GM12878 (cell line): Measurements from ENCODE around the gene TXLNG. TPM values are rescaled to one million over a fixed set of nuclear protein-coding genes. Genes with fewer than 3 reads are reported as not detected.

Source experiments
- ATAC-seq: fragments of 200-7000 bp; cut with Tn5 transposase; 3 replicates; pipeline ENCODE4 v1.9.1; 2020; ENCODE audit warnings: mild to moderate bottlenecking, moderate library complexity
- BruUV-seq: library from RNA; stranded (reverse); fragments of 400-500 nt; replicated peaks from 2 replicates; lab custom pipeline; 2021; lab: Mats Ljungman, UMichigan
- CTCF ChIA-PET: fragments of 300-600 bp; sonication (Branson Sonifier 250); formaldehyde crosslinking; extraction: SDS; loops from one replicate; lab custom pipeline; 2021; ENCODE audit warnings: inconsistent platforms; lab: Yijun Ruan, JAX
- POLR2A ChIA-PET: fragments of 350-600 bp; formaldehyde crosslinking; extraction: SDS; loops from one replicate; lab custom pipeline; 2021; ENCODE audit warnings: inconsistent platforms; lab: Charles Lee
- RAD21 ChIA-PET: fragments of 300-600 bp; sonication (Branson Sonifier 250); formaldehyde crosslinking; loops from one replicate; lab custom pipeline; 2023; ENCODE audit warnings: antibody characterized with exemption; ENCODE audit not compliant: unreplicated experiment; lab: Charles Lee
- SMC1A ChIA-PET: fragments of 300-600 bp; sonication (Branson Sonifier 250); formaldehyde crosslinking; loops from one replicate; lab custom pipeline; 2023; ENCODE audit not compliant: unreplicated experiment, uncharacterized antibody; lab: Charles Lee
- DNase-seq: peaks from one replicate; pipeline ENCODE4 v3.0.0-alpha.2; 2011; ENCODE audit warnings: low read depth, low spot score
- FAIRE-seq: peaks from 3 replicates; lab custom pipeline; 2011; peaks lifted over from hg19 to GRCh38; lab: Jason Lieb, UNC
- H2AFZ ChIP-seq: 2 replicates; pipeline ENCODE4 v1.6.0; 2011; ENCODE audit warnings: low read depth, low read length, control low read depth; ENCODE audit not compliant: control insufficient read depth
- H3K27ac ChIP-seq: 2 replicates; pipeline ENCODE4 v1.5.1; 2011; ENCODE audit warnings: control low read depth; ENCODE audit not compliant: control insufficient read depth, insufficient read depth
- H3K27me3 ChIP-seq, 2 experiments: replicated peaks in 1 of 2; 2 replicates each; pipeline versions ENCODE4 v1.6.0 to v1.6.1; 2011; ENCODE audit warnings: low read length in 1 of 2; ENCODE audit not compliant: control insufficient read depth in 2 of 2, insufficient read depth in 2 of 2
- H3K36me3 ChIP-seq, 2 experiments: 2 replicates each; pipeline ENCODE4 v1.5.1; 2011; ENCODE audit warnings: low read length in 1 of 2; ENCODE audit not compliant: control insufficient read depth in 2 of 2, insufficient read depth in 2 of 2
- H3K4me1 ChIP-seq: 2 replicates; pipeline ENCODE4 v1.6.1; 2011; ENCODE audit warnings: mild to moderate bottlenecking, low read length, moderate library complexity, mixed read lengths; ENCODE audit not compliant: control insufficient read depth, insufficient read depth
- H3K4me2 ChIP-seq: 2 replicates; pipeline ENCODE4 v1.6.0; 2011; ENCODE audit warnings: control low read depth; ENCODE audit not compliant: control insufficient read depth, insufficient read depth
- H3K4me3 ChIP-seq: fragments of 200-600 bp; sonication (generic); 2 replicates; pipeline ENCODE4 v1.5.1; 2016
- H3K79me2 ChIP-seq: 2 replicates; pipeline ENCODE4 v1.6.0; 2011; ENCODE audit warnings: low read length; ENCODE audit not compliant: control insufficient read depth, insufficient read depth
- H3K9ac ChIP-seq: 2 replicates; pipeline ENCODE4 v1.8.0; 2011; ENCODE audit warnings: low read length, control low read depth, mixed read lengths; ENCODE audit not compliant: control insufficient read depth, insufficient read depth
- H3K9me3 ChIP-seq: replicated peaks from 3 replicates; pipeline ENCODE4 v1.5.1; 2011; ENCODE audit warnings: mild to moderate bottlenecking, low read length; ENCODE audit not compliant: control insufficient read depth, insufficient read depth
- H4K20me1 ChIP-seq: 2 replicates; pipeline ENCODE4 v1.6.0; 2011; ENCODE audit not compliant: control insufficient read depth, insufficient read depth
- BACH1 ChIP-seq: fragments of 450-650 bp; IDR thresholded peaks from 2 replicates; pipeline ENCODE4 v1.6.1; 2017; ENCODE audit warnings: mild to moderate bottlenecking, borderline replicate concordance
- CREB1 ChIP-seq: IDR thresholded peaks from 2 replicates; pipeline ENCODE4 v1.6.1; 2012; ENCODE audit warnings: low read depth, mild to moderate bottlenecking, inconsistent platforms
- EED ChIP-seq: sonication (generic); IDR thresholded peaks from 2 replicates; pipeline ENCODE4 v1.6.1; 2016; ENCODE audit warnings: antibody characterized with exemption, low read depth
- IKZF1 ChIP-seq: fragments of 450-650 bp; conservative IDR thresholded peaks from 2 replicates; pipeline ENCODE4 v1.6.1; 2017; ENCODE audit warnings: antibody characterized with exemption, mild to moderate bottlenecking
- IKZF2 ChIP-seq, 2 experiments: fragments of 450-650 bp; IDR thresholded peaks; 2 replicates each; pipeline ENCODE4 v1.6.1; 2017; ENCODE audit warnings: mild to moderate bottlenecking in 2 of 2, moderate library complexity in 2 of 2
- MEF2B ChIP-seq: fragments of 450-650 bp; IDR thresholded peaks from 2 replicates; pipeline ENCODE4 v1.6.1; 2018; ENCODE audit warnings: mild to moderate bottlenecking, moderate library complexity; ENCODE audit not compliant: partially characterized antibody, poor library complexity, severe bottlenecking
- MTA2 ChIP-seq: fragments of 450-650 bp; IDR thresholded peaks from 2 replicates; pipeline ENCODE4 v1.6.1; 2016; ENCODE audit warnings: low read depth, mild to moderate bottlenecking, moderate library complexity
- NFIC ChIP-seq: IDR thresholded peaks from 2 replicates; pipeline ENCODE4 v1.6.1; 2012; ENCODE audit warnings: low read depth, mild to moderate bottlenecking, inconsistent platforms, low read length, moderate library complexity
- NFXL1 ChIP-seq: fragments of 450-650 bp; IDR thresholded peaks from 2 replicates; pipeline ENCODE4 v1.6.1; 2017; ENCODE audit warnings: antibody characterized with exemption, mild to moderate bottlenecking, borderline replicate concordance
- RCOR1 ChIP-seq: conservative IDR thresholded peaks from 2 replicates; pipeline ENCODE4 v1.6.1; 2012; ENCODE audit warnings: low read depth, low read length, improper control_type of control experiment
- SMARCA5 ChIP-seq: fragments of 450-650 bp; IDR thresholded peaks from 2 replicates; pipeline ENCODE4 v1.6.1; 2017; ENCODE audit warnings: mild to moderate bottlenecking
- SP1 ChIP-seq: IDR thresholded peaks from one replicate; pipeline ENCODE4 v1.6.1; 2011; ENCODE audit warnings: low read depth, low read length
- TCF12 ChIP-seq: IDR thresholded peaks from 2 replicates; pipeline ENCODE4 v1.6.1; 2011; ENCODE audit warnings: low read depth, mild to moderate bottlenecking, low read length
- YY1 ChIP-seq: IDR thresholded peaks from 2 replicates; pipeline ENCODE4 v1.6.1; 2011; ENCODE audit warnings: low read depth, mild to moderate bottlenecking, low read length
- ZBED1 ChIP-seq: IDR thresholded peaks from 2 replicates; pipeline ENCODE4 v1.6.1; 2016; ENCODE audit warnings: borderline replicate concordance
- ZBTB33 ChIP-seq: fragments of 450-650 bp; IDR thresholded peaks from 2 replicates; pipeline ENCODE4 v1.6.1; 2017; ENCODE audit warnings: mild to moderate bottlenecking
- ZBTB40 ChIP-seq: fragments of 450-650 bp; IDR thresholded peaks from 2 replicates; pipeline ENCODE4 v1.6.1; 2016; ENCODE audit warnings: mild to moderate bottlenecking, moderate library complexity, borderline replicate concordance
- ZNF384 ChIP-seq: IDR thresholded peaks from 2 replicates; pipeline ENCODE4 v1.6.1; 2012; ENCODE audit warnings: low read depth, mild to moderate bottlenecking, low read length, improper control_type of control experiment, borderline replicate concordance
- WGBS: methylation state at CpG from one replicate; pipeline ENCODE4 v1.1.6; 2016; ENCODE audit warnings: low lambda C conversion rate; ENCODE audit not compliant: insufficient replicate concordance, insufficient coverage; ENCODE audit errors: missing lambda C conversion rate; 5-methylcytosine and 5-hydroxymethylcytosine counted together
- in situ Hi-C: fragments of 300-500 bp; cut with MboI; formaldehyde crosslinking; loops from 9 replicates; pipeline ENCODE4 v1.14.3; 2018; ENCODE audit warnings: mixed read lengths
- intact Hi-C: fragments of 100-400 bp; cut with micrococcal nuclease; formaldehyde crosslinking; loops from one replicate; pipeline ENCODE4 v1.14.2; 2022; ENCODE audit not compliant: unreplicated experiment
- polyA plus RNA-seq, 11 experiments: library from polyadenylated mRNA; depleted of rRNA in 4 of 11; unstranded in 6 of 11; stranded (reverse) in 5 of 11; fragments of >200 nt; fragmentation: Nextera tagmentation in 4 of 11; fragmentation: Illumina TruSeq in 1 of 11; extraction: Ambion mirVana in 4 of 11; extraction: Trizol in 1 of 11; gene quantifications; 1 replicate in 1 of 11; 2 replicates in 10 of 11; pipeline versions ENCODE4 v1.2.1 to v1.2.3, GENCODE V29; 2011 to 2016; ENCODE audit warnings: inconsistent platforms in 2 of 11, missing spikeins in 2 of 11, low read depth in 1 of 11
- total RNA-seq, 4 experiments: library from RNA; depleted of rRNA in 3 of 4; stranded (reverse); fragments of >200 nt in 3 of 4; fragmentation: Illumina TruSeq in 1 of 4; extraction: Trizol in 1 of 4; gene quantifications; 2 replicates each; pipeline versions ENCODE4 v1.2.1 to v1.2.3, GENCODE V29; 2013 to 2021

TXLNG gene
- total and polyA plus RNA-seq, 10 of the 15 experiments (the other 5 are each of a cell fraction or from before 2014, with no cell fraction given): 9.9 to 40.7 (median 19.5) TPM

- peak overlapping the region; percentile 59 for H2AFZ ChIP-seq
- H3K4me1 ChIP-seq: peaks cover 3% of the 10 kb centered on the region; the same call in 1 of the 2 replicates
- ChIA-PET SMC1A (interaction anchor here (1.4 to 2.0 kb wide), 5 partner anchors 10 to 153 kb away, joined by 4 to 12 read pairs (median 5); no protein-coding TSS in a partner anchor), CTCF (interaction anchor here (0.6 to 4.0 kb wide), 28 partner anchors 10 to 595 kb away, joined by 3 to 75 read pairs (median 4); partner anchors contain the start of genes SYAP1 and TXLNG), POLR2A (no interaction called here), RAD21 (interaction anchor here (1.0 to 1.8 kb wide), 3 partner anchors 10 to 154 kb away, joined by 5 to 11 read pairs (median 6); no protein-coding TSS in a partner anchor)
- no peaks in the 10 kb centered on the region for H3K36me3 ChIP-seq
- DNase-seq: peak; percentile 25
- no peaks in the 10 kb centered on the region for H4K20me1 ChIP-seq
- H3K4me3 ChIP-seq: no peak overlapping the region
- no peak overlapping the region for H3K27ac ChIP-seq
- H3K79me2 ChIP-seq: no peaks in the 10 kb centered on the region
- intact Hi-C loops: loop anchor here (1.0 kb wide), 1 partner anchor 66 kb away; no protein-coding TSS in a partner anchor
- ATAC-seq: peak; percentile 95
- 0 out of 2 replicates have a peak overlapping the region, but pooled peaks have one; percentile 4 for H3K4me2 ChIP-seq
- peak; percentile 93 for FAIRE-seq
- WGBS: 12% methylated on average over 9 of the region's 9 CpGs
- H3K9me3 ChIP-seq: no peaks in the 10 kb centered on the region
- in situ Hi-C loops: loop anchor here (5.0 kb wide), 1 partner anchor 150 kb away; no protein-coding TSS in a partner anchor
- H3K27me3 ChIP-seq: 0 out of 4 replicates have a peak, but pooled peaks cover 0 to 2% of the 10 kb centered on the region in 2 experiments
- no TSS peak for BruUV-seq
- no peak overlapping the region for H3K9ac ChIP-seq
- TF ChIP-seq MTA2: no peak
- TF ChIP-seq ZBED1: no peak
- no peak for TF ChIP-seq ZBTB33
- no peak for TF ChIP-seq NFXL1
- 0 out of 2 replicates have a peak, but pooled peaks have one; percentile 26 for TF ChIP-seq TCF12
- TF ChIP-seq IKZF1: peak; percentile 69; the same call in 1 of the 2 replicates
- TF ChIP-seq CREB1: 0 out of 2 replicates have a peak, but pooled peaks have one; percentile 12
- no peak for TF ChIP-seq ZNF384
- TF ChIP-seq EED: peak; percentile 66; the same call in 1 of the 2 replicates
- TF ChIP-seq IKZF2 (IDR thresholded peaks at IDR 0.05): peak; percentile 42 to 45; a peak in 2 of 4 replicates
- TF ChIP-seq SMARCA5: peak; percentile 59; the same call in 1 of the 2 replicates
- no peak for TF ChIP-seq MEF2B
- TF ChIP-seq RCOR1: no peak
- TF ChIP-seq YY1: peak; percentile 46; the same call in 1 of the 2 replicates
- TF ChIP-seq SP1: no peak
- no peak for TF ChIP-seq ZBTB40
- TF ChIP-seq BACH1: no peak
- TF ChIP-seq NFIC: no peak
These were observed 106.5 kb downstream of the TXLNG start for GRCh38 chrX:16892504-16893362.
